HG02798 (cell line): Measurements from ENCODE around the gene PRPF39.
A peak's percentile ranks its signal among the peaks of the same experiment; 100 is the strongest.
"Not testable (repeated sequence)": the region's sequence is repeated elsewhere in the genome, so short reads cannot be mapped to it uniquely, and the experiment has no call there.

Experiments
- ATAC-seq: cut with Tn5 transposase; IDR thresholded peaks from one replicate; pipeline ENCODE4 v1.9.1; 2021; ENCODE audit warnings: mild to moderate bottlenecking; ENCODE audit not compliant: unreplicated experiment, poor library complexity

The PRPF39 gene

GRCh38 chr14:45134051-45134958 lies 50.4 kb downstream of the PRPF39 start, which contains the start of gene FKBP3:
FKBP3 (minus strand) TSS chr14:45134481; CDS start chr14:45134456, 25 bp downstream.
- peak; percentile 94 for ATAC-seq

GRCh38 chr14:45135156-45135555 lies 51.2 kb downstream of the PRPF39 start:
- ATAC-seq: no peak

DNA sequence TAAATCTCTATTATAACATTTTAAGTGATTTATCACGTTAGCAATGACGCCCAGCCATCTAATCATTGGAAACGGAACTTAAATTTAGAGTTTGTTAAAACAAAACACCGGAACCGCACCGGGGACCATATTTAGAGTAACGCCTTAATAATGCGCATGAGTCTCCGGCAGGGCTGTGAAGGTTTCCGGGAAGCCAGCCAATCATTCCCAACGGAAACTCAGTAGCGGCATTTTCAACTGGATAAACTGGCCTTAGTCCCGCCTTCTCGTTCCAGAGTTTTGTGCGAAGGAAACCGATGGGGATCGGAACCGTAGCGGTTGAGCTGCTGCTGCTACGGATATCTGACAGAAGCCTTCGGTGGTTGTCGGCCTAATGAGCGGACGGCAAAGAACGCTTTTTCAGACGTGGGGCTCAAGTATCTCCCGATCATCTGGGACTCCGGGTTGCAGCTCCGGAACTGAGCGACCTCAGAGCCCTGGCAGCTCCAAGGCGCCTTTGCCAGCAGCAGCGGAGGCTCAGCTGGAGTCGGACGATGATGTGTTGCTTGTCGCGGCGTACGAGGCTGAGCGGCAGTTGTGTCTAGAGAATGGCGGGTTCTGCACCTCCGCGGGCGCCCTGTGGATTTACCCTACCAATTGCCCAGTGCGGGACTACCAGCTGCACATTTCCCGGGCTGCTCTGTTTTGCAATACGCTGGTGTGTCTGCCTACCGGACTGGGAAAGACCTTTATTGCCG lies 51.9 kb downstream of the PRPF39 start, which contains the start of gene FANCM:
FANCM (plus strand) TSS at position 272 of the 737 bp plus-strand sequence; CDS start at position 374, 102 bp downstream.
- peak; percentile 39 for ATAC-seq

DNA sequence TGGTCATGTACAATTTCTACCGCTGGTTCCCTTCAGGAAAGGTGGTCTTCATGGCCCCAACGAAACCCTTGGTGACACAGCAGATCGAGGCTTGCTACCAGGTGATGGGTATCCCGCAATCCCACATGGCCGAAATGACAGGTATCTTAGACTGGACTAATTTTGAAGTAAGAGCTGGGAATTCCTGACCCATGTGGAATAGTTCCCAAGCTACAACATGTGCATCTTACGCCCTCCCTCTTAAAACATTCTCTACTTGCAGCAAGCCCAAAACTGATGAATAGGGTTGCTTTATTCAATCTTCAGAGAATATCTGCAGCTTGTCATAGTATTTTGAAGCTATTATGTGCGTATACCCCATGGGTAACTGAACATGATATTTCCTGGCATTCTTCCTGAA lies 52.5 kb downstream of the PRPF39 start:
- ATAC-seq: no peak

- no peak for ATAC-seq
Observed at GRCh38 chr14:45140661-45141187, 56.8 kb downstream of the PRPF39 start.

GRCh38 chr14:45142083-45142482 lies 58.2 kb downstream of the PRPF39 start:
- ATAC-seq: not testable (repeated sequence)

DNA sequence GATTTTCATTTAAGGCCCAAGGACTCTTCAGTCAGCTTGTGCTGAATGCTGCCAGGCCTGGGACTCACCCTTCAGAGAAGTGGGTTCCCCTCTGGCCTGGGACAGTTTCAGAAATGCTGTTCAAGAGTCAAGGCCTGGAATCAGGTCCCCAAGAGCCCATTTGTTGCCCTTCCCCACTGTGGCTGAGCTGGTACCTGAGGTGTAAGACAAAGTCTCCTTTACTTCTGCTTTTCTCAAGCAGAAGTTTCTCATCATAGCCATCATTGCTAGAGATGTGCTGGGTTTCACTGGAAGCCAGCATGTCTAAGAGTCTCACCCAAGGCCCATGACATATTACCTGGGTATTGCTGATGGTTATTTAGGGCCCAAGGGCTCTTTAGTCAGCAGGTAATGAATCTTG lies 60.7 kb downstream of the PRPF39 start:
- peak; percentile 70 for ATAC-seq

DNA sequence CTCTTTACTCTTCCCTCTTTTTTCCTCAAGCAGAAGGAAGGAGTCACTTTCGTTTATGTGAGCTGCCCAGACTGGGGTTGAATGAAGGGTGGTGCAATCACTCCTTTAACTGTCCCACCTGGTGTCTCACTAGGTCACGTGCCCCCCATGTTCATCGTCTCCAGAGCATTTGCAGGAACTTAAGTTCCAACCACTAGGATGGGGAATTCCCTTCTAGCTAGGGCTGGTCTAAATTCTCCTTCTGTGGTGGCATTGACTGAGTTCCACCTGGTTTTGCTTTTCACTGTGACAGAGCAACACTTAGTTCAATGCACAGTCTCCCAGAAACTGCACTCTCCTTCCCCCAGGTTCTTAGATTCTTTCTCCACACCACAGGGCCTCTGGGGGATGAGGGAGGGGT lies 61.3 kb downstream of the PRPF39 start:
- peak; percentile 78 for ATAC-seq

GRCh38 chr14:45149602-45150001 lies 65.7 kb downstream of the PRPF39 start:
- ATAC-seq: no peak

GRCh38 chr14:45150386-45150890 lies 66.5 kb downstream of the PRPF39 start:
- ATAC-seq: no peak

DNA sequence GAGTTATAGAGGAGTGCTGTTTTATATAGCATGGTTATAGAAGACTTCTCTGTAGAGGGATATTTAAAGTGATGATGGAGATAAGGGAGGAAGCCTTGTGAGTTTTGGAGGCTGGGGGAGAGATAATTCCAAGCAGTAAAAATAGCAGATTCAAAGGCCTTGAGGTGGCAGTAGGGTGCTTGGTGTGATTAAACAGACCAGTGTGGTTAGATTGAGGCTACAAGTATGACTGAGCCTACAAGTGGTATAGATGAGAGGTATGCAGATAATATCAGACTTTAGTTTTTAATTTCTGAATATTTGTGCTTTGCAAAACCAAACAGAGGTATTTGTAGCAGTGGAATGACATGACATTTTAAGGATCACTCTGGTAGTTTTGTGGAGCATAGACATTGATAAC lies 72.2 kb downstream of the PRPF39 start:
- peak; percentile 50 for ATAC-seq
